NOMO-1 treated with dmso at 0.1 percent for 144 hours (cell line): Measurements from ENCODE around the gene PRXL2A.

ENCODE experiments used
- DNase-seq: peaks from one replicate; lab custom pipeline; 2025; ENCODE audit not compliant: unreplicated experiment; lab: John Stamatoyannopoulos, UW

PRXL2A gene

GRCh38 chr10:80460399-80461207 is 52.3 kb downstream of the PRXL2A start:
- no peak for DNase-seq

- DNase-seq: no peak
These were observed 53.1 kb downstream of the PRXL2A start for GRCh38 chr10:80461208-80462183.

GRCh38 chr10:80462299-80462980 is 54.1 kb downstream of the PRXL2A start:
- DNase-seq: no peak

- DNase-seq: no peak
These were observed 54.8 kb downstream of the PRXL2A start for GRCh38 chr10:80462981-80463741.

GRCh38 chr10:80463868-80464267 is 55.5 kb downstream of the PRXL2A start:
- no peak for DNase-seq

- DNase-seq: no peak
These were observed 56.5 kb downstream of the PRXL2A start for GRCh38 chr10:80464557-80465450.

- DNase-seq: no peak
These were observed 57.1 kb downstream of the PRXL2A start for GRCh38 chr10:80465451-80465835.

GRCh38 chr10:80465839-80466590 is 57.7 kb downstream of the PRXL2A start:
- DNase-seq: no peak

GRCh38 chr10:80466724-80467326 is 58.5 kb downstream of the PRXL2A start:
- DNase-seq: no peak

GRCh38 chr10:80468002-80468401 is 59.7 kb downstream of the PRXL2A start:
- no peak for DNase-seq

- DNase-seq: no peak
These were observed 60.6 kb downstream of the PRXL2A start for GRCh38 chr10:80468806-80469421.

- DNase-seq: no peak
These were observed 61.9 kb downstream of the PRXL2A start for GRCh38 chr10:80470266-80470665.

GRCh38 chr10:80471001-80471400 is 62.6 kb downstream of the PRXL2A start:
- no peak for DNase-seq

GRCh38 chr10:80471715-80472233 is 63.4 kb downstream of the PRXL2A start:
- DNase-seq: no peak

- DNase-seq: no peak
These were observed 64.1 kb downstream of the PRXL2A start for GRCh38 chr10:80472234-80473095.

GRCh38 chr10:80473096-80473657 is 64.8 kb downstream of the PRXL2A start:
- no peak for DNase-seq
